Activated CD4-positive, alpha-beta memory T cell treated with anti-CD3 and anti-CD28 coated beads for 36 hours (primary cell): Measurements from ENCODE around the gene SPATC1L. TPM values are rescaled to one million over a fixed set of nuclear protein-coding genes. Genes with fewer than 3 reads are reported as not detected.
"Not testable (repeated sequence)": the region's sequence is repeated elsewhere in the genome, so short reads cannot be mapped to it uniquely, and the experiment has no call there.

ENCODE experiments used
- CTCF ChIA-PET: fragments of 350-600 bp; sonication (Branson Sonifier 250); formaldehyde crosslinking; loops from one replicate; lab custom pipeline; 2021; ENCODE audit warnings: antibody characterized with exemption, inconsistent platforms; lab: Charles Lee
- POLR2A ChIA-PET: fragments of 350-600 bp; sonication (Branson Sonifier 250); formaldehyde crosslinking; loops from one replicate; lab custom pipeline; 2021; ENCODE audit warnings: antibody characterized with exemption; lab: Charles Lee
- DNase-seq: peaks from one replicate; pipeline ENCODE4 v3.0.0-alpha.2; 2020
- H3K27ac Mint-ChIP-seq: one replicate; pipeline ENCODE4 v1.8.0; 2021; ENCODE audit warnings: mixed read lengths
- H3K27me3 Mint-ChIP-seq: one replicate; pipeline ENCODE4 v1.8.0; 2021; ENCODE audit warnings: mixed read lengths
- H3K36me3 Mint-ChIP-seq: one replicate; pipeline ENCODE4 v1.8.0; 2021; ENCODE audit warnings: mixed read lengths
- H3K4me1 Mint-ChIP-seq: one replicate; pipeline ENCODE4 v1.8.0; 2021; ENCODE audit warnings: low read depth, mixed read lengths
- H3K4me3 Mint-ChIP-seq: one replicate; pipeline ENCODE4 v1.8.0; 2021; ENCODE audit warnings: mild to moderate bottlenecking, mixed read lengths
- H3K9me3 Mint-ChIP-seq: one replicate; pipeline ENCODE4 v1.8.0; 2021; ENCODE audit warnings: mixed read lengths
- intact Hi-C: fragments of 100-400 bp; cut with micrococcal nuclease; formaldehyde crosslinking; loops from one replicate; pipeline ENCODE4 v1.15.1; 2023
- total RNA-seq, 2 experiments: library from RNA; stranded (reverse); gene quantifications; one replicate each; pipeline ENCODE4 v1.2.3, GENCODE V29; 2021

Gene SPATC1L
- total RNA-seq, 2 experiments from 2014 or later: 5.7 to 6.7 TPM

GRCh38 chr21:46181953-46182547, 2.2 kb downstream of the SPATC1L start:
- POLR2A ChIA-PET: no interaction called here
- Mint-ChIP-seq H3K27ac (no peak overlapping the region), H3K9me3 (peaks cover 3% of the 10 kb centered on the region), H3K36me3 (no peaks in the 10 kb centered on the region), H3K4me3 (no peak overlapping the region), H3K27me3 (peaks cover 5% of the 10 kb centered on the region), H3K4me1 (peaks cover 10% of the 10 kb centered on the region)
- CTCF ChIA-PET: no interaction called here
- intact Hi-C loops: no loop called here
- DNase-seq: no peak

GRCh38 chr21:46181436-46181835, 2.8 kb downstream of the SPATC1L start:
- Mint-ChIP-seq H3K4me1 (peaks cover 10% of the 10 kb centered on the region), H3K4me3 (no peak overlapping the region), H3K36me3 (no peaks in the 10 kb centered on the region), H3K27ac (no peak overlapping the region), H3K27me3 (peaks cover 5% of the 10 kb centered on the region), H3K9me3 (peaks cover 8% of the 10 kb centered on the region)
- ChIA-PET POLR2A (no interaction called here), CTCF (no interaction called here)
- intact Hi-C loops: no loop called here
- no peak for DNase-seq

GRCh38 chr21:46180778-46181391, 3.4 kb downstream of the SPATC1L start:
- ChIA-PET CTCF (no interaction called here), POLR2A (no interaction called here)
- no peak for DNase-seq
- peaks cover 13% of the 10 kb centered on the region for H3K9me3 Mint-ChIP-seq
- no peaks in the 10 kb centered on the region for H3K36me3 Mint-ChIP-seq
- intact Hi-C loops: no loop called here
- H3K27ac Mint-ChIP-seq: no peak overlapping the region
- peaks cover 10% of the 10 kb centered on the region for H3K4me1 Mint-ChIP-seq
- H3K4me3 Mint-ChIP-seq: no peak overlapping the region
- peaks cover 5% of the 10 kb centered on the region for H3K27me3 Mint-ChIP-seq

GRCh38 chr21:46180079-46180722, 4.1 kb downstream of the SPATC1L start:
- peaks cover 7% of the 10 kb centered on the region for H3K4me1 Mint-ChIP-seq
- H3K27ac Mint-ChIP-seq: no peak overlapping the region
- POLR2A ChIA-PET: no interaction called here
- DNase-seq: no peak
- no peak overlapping the region for H3K4me3 Mint-ChIP-seq
- peaks cover 15% of the 10 kb centered on the region for H3K9me3 Mint-ChIP-seq
- intact Hi-C loops: no loop called here
- H3K27me3 Mint-ChIP-seq: peaks cover 5% of the 10 kb centered on the region
- peaks cover 1% of the 10 kb centered on the region for H3K36me3 Mint-ChIP-seq
- CTCF ChIA-PET: no interaction called here

- CTCF ChIA-PET: no interaction called here
- POLR2A ChIA-PET: no interaction called here
- Mint-ChIP-seq H3K27ac (no peak overlapping the region), H3K9me3 (peaks cover 19% of the 10 kb centered on the region), H3K4me3 (no peak overlapping the region), H3K4me1 (peaks cover 3% of the 10 kb centered on the region), H3K27me3 (peaks cover 5% of the 10 kb centered on the region), H3K36me3 (peaks cover 1% of the 10 kb centered on the region)
- intact Hi-C loops: no loop called here
- DNase-seq: no peak
These were observed 4.6 kb downstream of the SPATC1L start for GRCh38 chr21:46179708-46180078.

GRCh38 chr21:46178961-46179360, 5.3 kb downstream of the SPATC1L start:
- POLR2A ChIA-PET: no interaction called here
- H3K27ac Mint-ChIP-seq: no peak overlapping the region
- H3K27me3 Mint-ChIP-seq: peaks cover 4% of the 10 kb centered on the region
- H3K4me3 Mint-ChIP-seq: no peak overlapping the region
- peaks cover 25% of the 10 kb centered on the region for H3K9me3 Mint-ChIP-seq
- peaks cover 5% of the 10 kb centered on the region for H3K36me3 Mint-ChIP-seq
- CTCF ChIA-PET: no interaction called here
- DNase-seq: no peak
- H3K4me1 Mint-ChIP-seq: peaks cover 2% of the 10 kb centered on the region
- intact Hi-C loops: no loop called here

GRCh38 chr21:46176443-46177129, 7.7 kb downstream of the SPATC1L start:
- H3K9me3 Mint-ChIP-seq: peaks cover 28% of the 10 kb centered on the region
- H3K4me1 Mint-ChIP-seq, H3K4me3 Mint-ChIP-seq, H3K36me3 Mint-ChIP-seq, H3K27me3 Mint-ChIP-seq, POLR2A ChIA-PET, intact Hi-C loops, DNase-seq, H3K27ac Mint-ChIP-seq: not testable (repeated sequence)
- CTCF ChIA-PET: interaction anchor here (1.0 to 1.1 kb wide), 2 partner anchors 23 to 33 kb away, joined by 3 to 4 read pairs; no protein-coding TSS in a partner anchor

- intact Hi-C loops: no loop called here
- H3K9me3 Mint-ChIP-seq: peaks cover 28% of the 10 kb centered on the region
- H3K27me3 Mint-ChIP-seq: peaks cover 2% of the 10 kb centered on the region
- ChIA-PET CTCF (no interaction called here), POLR2A (no interaction called here)
- H3K27ac Mint-ChIP-seq: no peak overlapping the region
- H3K4me3 Mint-ChIP-seq: no peak overlapping the region
- DNase-seq: no peak
- H3K4me1 Mint-ChIP-seq: peaks cover 6% of the 10 kb centered on the region
- H3K36me3 Mint-ChIP-seq: peaks cover 5% of the 10 kb centered on the region
These were observed 10.7 kb downstream of the SPATC1L start for GRCh38 chr21:46173573-46173972.

- ChIA-PET POLR2A (no interaction called here), CTCF (no interaction called here)
- H3K4me3 Mint-ChIP-seq: no peak overlapping the region
- H3K36me3 Mint-ChIP-seq: peaks cover 5% of the 10 kb centered on the region
- H3K9me3 Mint-ChIP-seq: peaks cover 28% of the 10 kb centered on the region
- no peak overlapping the region for H3K27ac Mint-ChIP-seq
- intact Hi-C loops: no loop called here
- peak; percentile 3 for DNase-seq
- peaks cover 2% of the 10 kb centered on the region for H3K27me3 Mint-ChIP-seq
- H3K4me1 Mint-ChIP-seq: peaks cover 6% of the 10 kb centered on the region
These were observed 11.3 kb downstream of the SPATC1L start for GRCh38 chr21:46172863-46173528.

GRCh38 chr21:46171996-46172862, 12.0 kb downstream of the SPATC1L start:
- peak; percentile 6 for DNase-seq
- Mint-ChIP-seq H3K4me1 (peaks cover 6% of the 10 kb centered on the region), H3K36me3 (peaks cover 5% of the 10 kb centered on the region), H3K9me3 (peaks cover 25% of the 10 kb centered on the region), H3K4me3 (no peak overlapping the region), H3K27ac (no peak overlapping the region), H3K27me3 (peaks cover 2% of the 10 kb centered on the region)
- ChIA-PET CTCF (no interaction called here), POLR2A (no interaction called here)
- intact Hi-C loops: no loop called here

GRCh38 chr21:46171585-46171984, 12.7 kb downstream of the SPATC1L start:
- intact Hi-C loops: no loop called here
- no peak for DNase-seq
- ChIA-PET POLR2A (no interaction called here), CTCF (no interaction called here)
- Mint-ChIP-seq H3K27me3 (peaks cover 2% of the 10 kb centered on the region), H3K27ac (no peak overlapping the region), H3K9me3 (peaks cover 20% of the 10 kb centered on the region), H3K4me1 (peaks cover 6% of the 10 kb centered on the region), H3K4me3 (no peak overlapping the region), H3K36me3 (peaks cover 5% of the 10 kb centered on the region)
